Mucosa of stomach (tissue), 1 donor: Measurements from ENCODE around the gene WHAMM.
"Not testable (repeated sequence)": the region's sequence is repeated elsewhere in the genome, so short reads cannot be mapped to it uniquely, and the experiment has no call there.

ENCODE experiments used
- H3K27me3 ChIP-seq: one replicate; pipeline ENCODE4 v1.7.0; 2013; ENCODE audit warnings: mild to moderate bottlenecking, low read length; ENCODE audit not compliant: control insufficient read depth, insufficient read depth
- H3K36me3 ChIP-seq: one replicate; pipeline ENCODE4 v1.7.0; 2013; ENCODE audit warnings: low read length; ENCODE audit not compliant: control insufficient read depth, insufficient read depth
- H3K4me1 ChIP-seq: one replicate; pipeline ENCODE4 v1.7.0; 2013; ENCODE audit warnings: mild to moderate bottlenecking, low read length; ENCODE audit not compliant: control insufficient read depth, insufficient read depth
- H3K4me3 ChIP-seq: one replicate; pipeline ENCODE4 v1.7.0; 2013; ENCODE audit warnings: low read length
- H3K9ac ChIP-seq: one replicate; pipeline ENCODE4 v1.7.0; 2013; ENCODE audit warnings: mild to moderate bottlenecking, low read length, moderate library complexity
- H3K9me3 ChIP-seq: one replicate; pipeline ENCODE4 v1.7.0; 2013; ENCODE audit warnings: mild to moderate bottlenecking, low read length, moderate library complexity; ENCODE audit not compliant: control insufficient read depth
- donor health status: Pancreatic carcinoma.

The WHAMM gene

GRCh38 chr15:82809308-82810060 lies at the start of gene WHAMM:
Gene WHAMM, plus strand, starts transcription at chr15:82809628. Its CDS starts 99 bp downstream, at chr15:82809727.
- Histone ChIP-seq H3K4me3 (peak within 1 kb of the TSS; percentile 81), H3K4me1 (peaks cover 4% of the 10 kb centered on the region), H3K36me3 (no peaks in the 10 kb centered on the region)

GRCh38 chr15:82763361-82764116 lies 45.9 kb upstream of the WHAMM start:
- Histone ChIP-seq H3K36me3 (no peaks in the 10 kb centered on the region), H3K9ac (no peak overlapping the region), H3K4me1 (no peaks in the 10 kb centered on the region), H3K4me3 (no peak overlapping the region), H3K9me3 (no peaks in the 10 kb centered on the region), H3K27me3 (no peaks in the 10 kb centered on the region)

More at GRCh38 chr15:82809308-82810060, at the start of gene WHAMM:
- Histone ChIP-seq H3K9me3 (no peaks in the 10 kb centered on the region), H3K27me3 (no peaks in the 10 kb centered on the region), H3K9ac (peak within 1 kb of the TSS; percentile 96)

- Histone ChIP-seq H3K4me1 (no peaks in the 10 kb centered on the region), H3K9ac (no peak overlapping the region), H3K4me3 (no peak overlapping the region), H3K36me3 (no peaks in the 10 kb centered on the region), H3K27me3 (no peaks in the 10 kb centered on the region), H3K9me3 (no peaks in the 10 kb centered on the region)
Measured at GRCh38 chr15:82764117-82764490, 45.3 kb upstream of the WHAMM start.

- Histone ChIP-seq H3K4me1 (no peaks in the 10 kb centered on the region), H3K4me3 (no peak overlapping the region), H3K9me3 (no peaks in the 10 kb centered on the region), H3K27me3 (no peaks in the 10 kb centered on the region), H3K36me3 (no peaks in the 10 kb centered on the region), H3K9ac (no peak overlapping the region)
Measured at GRCh38 chr15:82764740-82765139, 44.7 kb upstream of the WHAMM start.

GRCh38 chr15:82766201-82766600 lies 43.2 kb upstream of the WHAMM start:
- not testable (repeated sequence) for H3K4me3 ChIP-seq, H3K9ac ChIP-seq, H3K36me3 ChIP-seq, H3K9me3 ChIP-seq, H3K4me1 ChIP-seq, H3K27me3 ChIP-seq

GRCh38 chr15:82767163-82767829 lies 42.1 kb upstream of the WHAMM start:
- Histone ChIP-seq H3K4me3 (no peak overlapping the region), H3K9ac (no peak overlapping the region), H3K4me1 (no peaks in the 10 kb centered on the region), H3K9me3 (no peaks in the 10 kb centered on the region), H3K27me3 (no peaks in the 10 kb centered on the region), H3K36me3 (no peaks in the 10 kb centered on the region)

- Histone ChIP-seq H3K4me3 (no peak overlapping the region), H3K9ac (no peak overlapping the region), H3K27me3 (no peaks in the 10 kb centered on the region), H3K36me3 (no peaks in the 10 kb centered on the region), H3K4me1 (no peaks in the 10 kb centered on the region), H3K9me3 (no peaks in the 10 kb centered on the region)
Measured at GRCh38 chr15:82768414-82769054, 40.9 kb upstream of the WHAMM start.

GRCh38 chr15:82771789-82772607 lies 37.4 kb upstream of the WHAMM start:
- H3K4me1 ChIP-seq: no peaks in the 10 kb centered on the region
- H3K27me3 ChIP-seq: no peaks in the 10 kb centered on the region
- H3K9ac ChIP-seq: no peak overlapping the region
- H3K4me3 ChIP-seq: no peak overlapping the region
- no peaks in the 10 kb centered on the region for H3K36me3 ChIP-seq
- no peaks in the 10 kb centered on the region for H3K9me3 ChIP-seq

GRCh38 chr15:82774496-82774895 lies 34.9 kb upstream of the WHAMM start:
- Histone ChIP-seq H3K9ac (no peak overlapping the region), H3K9me3 (no peaks in the 10 kb centered on the region), H3K27me3 (no peaks in the 10 kb centered on the region), H3K4me1 (no peaks in the 10 kb centered on the region), H3K4me3 (no peak overlapping the region), H3K36me3 (no peaks in the 10 kb centered on the region)

- Histone ChIP-seq H3K9me3 (no peaks in the 10 kb centered on the region), H3K36me3 (no peaks in the 10 kb centered on the region), H3K27me3 (no peaks in the 10 kb centered on the region), H3K9ac (no peak overlapping the region), H3K4me1 (no peaks in the 10 kb centered on the region), H3K4me3 (no peak overlapping the region)
Measured at GRCh38 chr15:82778755-82779154, 30.7 kb upstream of the WHAMM start.

- Histone ChIP-seq H3K4me1 (no peaks in the 10 kb centered on the region), H3K4me3 (no peak overlapping the region), H3K27me3 (no peaks in the 10 kb centered on the region), H3K36me3 (no peaks in the 10 kb centered on the region), H3K9ac (no peak overlapping the region), H3K9me3 (no peaks in the 10 kb centered on the region)
Measured at GRCh38 chr15:82781349-82781748, 28.1 kb upstream of the WHAMM start.
